IMR-90 (cell line): Measurements from ENCODE around the gene FAM228B. TPM values are rescaled to one million over a fixed set of nuclear protein-coding genes. Genes with fewer than 3 reads are reported as not detected.

Source experiments
- ATAC-seq: fragments of 200-7000 bp; cut with Tn5 transposase; 2 replicates; pipeline ENCODE4 v1.9.1; 2020; ENCODE audit warnings: low read depth, mild to moderate bottlenecking, moderate library complexity
- BruUV-seq: library from RNA; stranded (reverse); fragments of 400-500 nt; replicated peaks from 2 replicates; lab custom pipeline; 2021; lab: Mats Ljungman, UMichigan
- CTCF ChIA-PET: fragments of 300-600 bp; formaldehyde crosslinking; extraction: SDS; loops from one replicate; lab custom pipeline; 2021; ENCODE audit warnings: antibody characterized with exemption; lab: Yijun Ruan, JAX
- POLR2A ChIA-PET: fragments of 300-600 bp; sonication (Branson Sonifier 250); formaldehyde crosslinking; loops from one replicate; lab custom pipeline; 2022; ENCODE audit warnings: antibody characterized with exemption; ENCODE audit not compliant: unreplicated experiment; lab: Charles Lee
- DNase-seq: peaks from one replicate; pipeline ENCODE4 v3.0.0; 2013
- H2AFZ ChIP-seq: replicated peaks from 2 replicates; pipeline ENCODE3; 2013; ENCODE audit warnings: low read length, mild to moderate bottlenecking; ENCODE audit not compliant: poor library complexity
- H2AK5ac ChIP-seq: 2 replicates; pipeline ENCODE4 v1.6.1; 2013; ENCODE audit warnings: low read depth, low read length, inconsistent platforms
- H2AK9ac ChIP-seq: replicated peaks from 2 replicates; pipeline ENCODE3; 2013; ENCODE audit warnings: mild to moderate bottlenecking, low read depth, low read length, moderate library complexity; ENCODE audit not compliant: poor library complexity
- H2BK120ac ChIP-seq: 2 replicates; pipeline ENCODE4 v1.6.1; 2013; ENCODE audit warnings: low read depth, low read length, inconsistent platforms
- H2BK15ac ChIP-seq: 3 replicates; pipeline ENCODE4 v1.6.1; 2013; ENCODE audit warnings: low read depth, low read length, inconsistent platforms
- H2BK20ac ChIP-seq: 2 replicates; pipeline ENCODE4 v1.6.1; 2013; ENCODE audit warnings: low read depth, mild to moderate bottlenecking, inconsistent platforms, low read length, moderate library complexity
- H2BK5ac ChIP-seq: 2 replicates; pipeline ENCODE4 v1.6.1; 2013; ENCODE audit warnings: mild to moderate bottlenecking, low read depth, low read length, inconsistent platforms; ENCODE audit not compliant: poor library complexity, severe bottlenecking
- H3K14ac ChIP-seq: replicated peaks from 2 replicates; pipeline ENCODE4 v1.6.1; 2013; ENCODE audit warnings: low read depth, low read length, inconsistent platforms
- H3K18ac ChIP-seq: 2 replicates; pipeline ENCODE4 v1.6.1; 2013; ENCODE audit warnings: low read depth, low read length, control low read depth
- H3K23ac ChIP-seq: 2 replicates; pipeline ENCODE4 v1.6.1; 2013; ENCODE audit warnings: low read depth, low read length, inconsistent platforms
- H3K27ac ChIP-seq: 2 replicates; pipeline ENCODE4 v1.5.1; 2013; ENCODE audit warnings: mild to moderate bottlenecking, control low read depth, low read length; ENCODE audit not compliant: insufficient read depth
- H3K27me3 ChIP-seq: 2 replicates; pipeline ENCODE4 v1.6.1; 2013; ENCODE audit warnings: low read length; ENCODE audit not compliant: control insufficient read depth, insufficient read depth
- H3K36me3 ChIP-seq: 2 replicates; pipeline ENCODE4 v1.6.1; 2013; ENCODE audit warnings: low read length, mixed read lengths; ENCODE audit not compliant: control insufficient read depth, insufficient read depth
- H3K4ac ChIP-seq: 2 replicates; pipeline ENCODE4 v1.6.1; 2013; ENCODE audit warnings: low read depth, low read length, inconsistent platforms
- H3K4me1 ChIP-seq: 2 replicates; pipeline ENCODE4 v1.6.1; 2013; ENCODE audit warnings: low read length, mixed read lengths; ENCODE audit not compliant: control insufficient read depth, insufficient read depth
- H3K4me2 ChIP-seq: 2 replicates; pipeline ENCODE4 v1.6.1; 2013; ENCODE audit warnings: low read depth, mild to moderate bottlenecking, control low read depth, low read length, moderate library complexity
- H3K4me3 ChIP-seq: 2 replicates; pipeline ENCODE4 v1.5.1; 2013; ENCODE audit warnings: low read depth, mild to moderate bottlenecking, control low read depth, low read length, moderate library complexity; ENCODE audit not compliant: insufficient read depth
- H3K56ac ChIP-seq: 2 replicates; pipeline ENCODE4 v1.6.1; 2013; ENCODE audit warnings: low read length, inconsistent platforms; ENCODE audit not compliant: insufficient read depth; ENCODE audit errors: extremely low read depth
- H3K79me1 ChIP-seq, 2 experiments: 2 replicates each; pipeline ENCODE4 v1.6.1; 2013; ENCODE audit warnings: low read length in 2 of 2, inconsistent platforms in 1 of 2, low read depth in 1 of 2
- H3K9ac ChIP-seq: 2 replicates; pipeline ENCODE4 v1.6.1; 2013; ENCODE audit warnings: low read depth, low read length, control low read depth
- H3K9me1 ChIP-seq: 2 replicates; pipeline ENCODE4 v1.6.1; 2013; ENCODE audit warnings: low read length, inconsistent platforms; ENCODE audit not compliant: insufficient read depth
- H3K9me3 ChIP-seq: 2 replicates; pipeline ENCODE4 v1.6.1; 2013; ENCODE audit warnings: low read length; ENCODE audit not compliant: control insufficient read depth, insufficient read depth
- H4K20me1 ChIP-seq: 2 replicates; pipeline ENCODE4 v1.6.1; 2013; ENCODE audit warnings: low read length, inconsistent platforms; ENCODE audit not compliant: insufficient read depth
- H4K5ac ChIP-seq: 2 replicates; pipeline ENCODE4 v1.6.1; 2013; ENCODE audit warnings: mild to moderate bottlenecking, low read depth, low read length, control low read depth
- H4K8ac ChIP-seq, 2 experiments: 2 replicates each; pipeline ENCODE4 v1.6.1; 2013; ENCODE audit warnings: low read depth in 2 of 2, low read length in 2 of 2, control low read depth in 1 of 2, inconsistent platforms in 1 of 2
- H4K91ac ChIP-seq: 2 replicates; pipeline ENCODE4 v1.6.1; 2013; ENCODE audit warnings: low read depth, low read length, inconsistent platforms; ENCODE audit not compliant: insufficient read depth
- BHLHE40 ChIP-seq: fragments of 150-350 bp; IDR thresholded peaks from 2 replicates; pipeline ENCODE4 v1.6.1; 2016; ENCODE audit warnings: mild to moderate bottlenecking, low read depth, low read length
- CEBPB ChIP-seq: IDR thresholded peaks from 2 replicates; pipeline ENCODE4 v1.6.1; 2012; ENCODE audit warnings: low read depth, low read length, improper control_type of control experiment
- CHD1 ChIP-seq: IDR thresholded peaks from 2 replicates; pipeline ENCODE4 v1.6.1; 2012; ENCODE audit warnings: low read depth, low read length, improper control_type of control experiment
- CTCF ChIP-seq: conservative IDR thresholded peaks from 2 replicates; pipeline ENCODE4 v1.5.1; 2012; ENCODE audit warnings: mild to moderate bottlenecking, low read depth, low read length, improper control_type of control experiment
- FOS ChIP-seq: fragments of 150-350 bp; IDR thresholded peaks from 2 replicates; pipeline ENCODE4 v1.6.1; 2016; ENCODE audit warnings: low read depth, low read length
- MAFK ChIP-seq: IDR thresholded peaks from 2 replicates; pipeline ENCODE4 v1.6.1; 2012; ENCODE audit warnings: low read depth, low read length, improper control_type of control experiment
- MAZ ChIP-seq: IDR thresholded peaks from 2 replicates; pipeline ENCODE4 v1.6.1; 2012; ENCODE audit warnings: low read depth, mild to moderate bottlenecking, low read length, improper control_type of control experiment, moderate library complexity, borderline replicate concordance
- MXI1 ChIP-seq: IDR thresholded peaks from 2 replicates; pipeline ENCODE4 v1.6.1; 2012; ENCODE audit warnings: low read depth, mild to moderate bottlenecking, low read length, moderate library complexity, borderline replicate concordance
- NFE2L2 ChIP-seq: fragments of 150-350 bp; IDR thresholded peaks from 2 replicates; pipeline ENCODE4 v1.6.1; 2016; ENCODE audit warnings: low read depth, mild to moderate bottlenecking, low read length
- POLR2A ChIP-seq: IDR thresholded peaks from 2 replicates; pipeline ENCODE4 v1.6.1; 2012; ENCODE audit warnings: mild to moderate bottlenecking, low read depth, low read length
- RAD21 ChIP-seq: IDR thresholded peaks from 2 replicates; pipeline ENCODE4 v1.6.1; 2012; ENCODE audit warnings: low read length, improper control_type of control experiment
- RCOR1 ChIP-seq: IDR thresholded peaks from 2 replicates; pipeline ENCODE4 v1.6.1; 2012; ENCODE audit warnings: mild to moderate bottlenecking, low read length, improper control_type of control experiment; ENCODE audit not compliant: insufficient replicate concordance
- RFX5 ChIP-seq: IDR thresholded peaks from 2 replicates; pipeline ENCODE4 v1.8.0; 2012; ENCODE audit warnings: low read depth, mild to moderate bottlenecking, low read length, moderate library complexity
- SMC3 ChIP-seq: fragments of 150-350 bp; IDR thresholded peaks from 2 replicates; pipeline ENCODE4 v1.6.1; 2016; ENCODE audit warnings: low read depth, mild to moderate bottlenecking, antibody characterized with exemption, low read length, moderate library complexity
- WGBS, 2 experiments: methylation state at CpG; one replicate each; pipeline versions ENCODE4 v1.1.5 to v1.1.7; 2013; ENCODE audit warnings: missing lambda C conversion rate in 2 of 2; ENCODE audit not compliant: insufficient read length in 1 of 2; ENCODE audit errors: extremely low coverage in 2 of 2; 5-methylcytosine and 5-hydroxymethylcytosine counted together
- dilution Hi-C: fragments of 300-500 bp; cut with HindIII; formaldehyde crosslinking; loops from one replicate; pipeline ENCODE4 v1.14.3; 2018; ENCODE audit warnings: low sequenced_read_pairs; ENCODE audit not compliant: unreplicated experiment
- in situ Hi-C: fragments of 300-500 bp; cut with MboI; formaldehyde crosslinking; loops from 3 replicates; pipeline ENCODE4 v1.14.3; 2019; ENCODE audit warnings: low sequenced_read_pairs, inconsistent platforms, mixed read lengths
- intact Hi-C: fragments of 100-400 bp; cut with micrococcal nuclease; formaldehyde crosslinking; loops from 2 replicates; pipeline ENCODE4 v1.10.0; 2022
- polyA plus RNA-seq, 3 experiments: library from polyadenylated mRNA; depleted of rRNA; stranded (reverse); fragments of >200 nt; gene quantifications; 2 replicates each; pipeline ENCODE4 v1.2.3, GENCODE V29; 2012; ENCODE audit warnings: low replicate concordance in 1 of 3
- total RNA-seq: library from RNA; depleted of rRNA; stranded (reverse); fragments of >200 nt; gene quantifications from 2 replicates; pipeline ENCODE4 v1.2.3, GENCODE V29; 2012
- TF ChIP-seq, protein P1 (sequence below): fragments of 150-350 bp; IDR thresholded peaks from 2 replicates; pipeline ENCODE4 v1.6.1; 2017; ENCODE audit warnings: mild to moderate bottlenecking, antibody characterized with exemption, low read length, low read depth

FAM228B gene
- total and polyA plus RNA-seq, 2 of the 4 experiments (the other 2 are of a cell fraction), result 2.0 to 2.9 TPM

DNA sequence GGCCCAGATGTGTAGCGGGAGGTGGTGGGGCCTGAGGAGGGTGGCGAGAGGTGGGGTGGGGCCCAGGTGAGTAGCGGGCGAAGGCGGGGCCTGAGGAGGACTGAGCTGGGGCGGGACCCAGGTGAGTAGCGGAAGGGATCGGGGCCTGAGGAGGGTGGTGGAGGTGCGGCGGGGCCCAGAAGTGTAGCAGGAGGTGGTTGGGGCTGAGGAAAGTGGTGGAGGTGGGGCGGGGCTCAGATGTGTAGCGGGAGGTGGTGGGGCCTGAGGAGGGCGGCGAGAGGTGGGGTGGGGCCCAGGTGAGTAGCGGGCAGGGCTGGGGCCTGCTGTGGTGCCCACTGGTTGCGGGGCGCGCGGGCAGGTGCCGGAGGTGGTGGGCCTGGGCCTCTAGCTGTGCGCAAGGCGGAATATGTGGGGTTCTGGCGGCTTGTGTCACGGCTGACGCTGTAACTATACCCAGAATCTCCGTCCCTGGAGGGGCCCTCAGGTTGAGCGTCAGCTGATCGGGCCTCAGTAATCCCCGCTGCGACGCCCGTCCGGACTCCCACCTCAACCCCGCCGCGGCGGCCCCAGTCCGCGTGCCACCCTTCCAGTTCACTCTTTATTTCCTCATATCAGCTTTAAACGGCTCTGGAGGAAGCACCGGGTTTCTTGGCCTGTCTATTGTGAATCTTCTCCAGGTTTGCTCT lies 46.3 kb upstream of the FAM228B start:
- POLR2A ChIA-PET, result no interaction called here
- peak overlapping the region; percentile 46; the same call in 1 of the 2 replicates for H4K91ac ChIP-seq
- no peak overlapping the region for H2BK15ac ChIP-seq
- no peaks in the 10 kb centered on the region for H3K9me3 ChIP-seq
- 0 out of 2 replicates have a peak overlapping the region, but pooled peaks have one; percentile 47 for H3K14ac ChIP-seq
- peak overlapping the region; percentile 8 for H2BK5ac ChIP-seq
- ATAC-seq (no peak), DNase-seq (no peak)
- BruUV-seq, result no TSS peak
- H2AK9ac ChIP-seq, result peak overlapping the region; percentile 96
- CTCF ChIA-PET, result no interaction called here
- peaks cover 10% of the 10 kb centered on the region for H3K36me3 ChIP-seq
- H4K8ac ChIP-seq, result peak overlapping the region; percentile 63 to 77
- H2BK120ac ChIP-seq, result no peak overlapping the region
- H3K27me3 ChIP-seq, result no peaks in the 10 kb centered on the region
- in situ Hi-C loops, result loop anchor here (10.0 kb wide), 1 partner anchor 252 kb away; no protein-coding TSS in a partner anchor
- H3K4me2 ChIP-seq, result peak overlapping the region; percentile 69
- intact Hi-C loops, result loop anchor here (1.0 kb wide), 1 partner anchor 150 kb away; the partner anchor contains the start of gene ATAD2B
- H3K23ac ChIP-seq, result no peak overlapping the region
- H3K9ac ChIP-seq, result peak overlapping the region; percentile 44
- H3K4me3 ChIP-seq, result peak overlapping the region; percentile 73
- H4K20me1 ChIP-seq, result no peaks in the 10 kb centered on the region; the same call in 1 of the 2 replicates
- H3K4me1 ChIP-seq, result peaks cover 3% of the 10 kb centered on the region; the same call in 1 of the 2 replicates
- dilution Hi-C loops, result no loop called here
- peak overlapping the region; percentile 91 for H2AFZ ChIP-seq
- no peaks in the 10 kb centered on the region for H3K9me1 ChIP-seq
- peak overlapping the region; percentile 13 for H2AK5ac ChIP-seq
- no peak overlapping the region for H3K18ac ChIP-seq
- H3K79me1 ChIP-seq, result peaks cover 17 to 36% of the 10 kb centered on the region in 2 experiments; a peak in 3 of 4 replicates
- H4K5ac ChIP-seq, result peak overlapping the region; percentile 85
- WGBS, 2 experiments, result 3% methylated on average over 10 of the region's 41 CpGs; no CpG with 5 or more reads in 1 of the 2 experiments
- no peak overlapping the region for H2BK20ac ChIP-seq
- H3K56ac ChIP-seq, result no peak overlapping the region
- peak overlapping the region; percentile 40 for H3K27ac ChIP-seq
- peak overlapping the region; percentile 36 for H3K4ac ChIP-seq
- no peak for TF ChIP-seq MAFK
- TF ChIP-seq SMC3, result no peak
- TF ChIP-seq POLR2A, result no peak
- TF ChIP-seq RAD21, result no peak
- no peak for TF ChIP-seq MXI1
- no peak for TF ChIP-seq RFX5
- no peak for TF ChIP-seq CHD1
- TF ChIP-seq, protein P1, sequence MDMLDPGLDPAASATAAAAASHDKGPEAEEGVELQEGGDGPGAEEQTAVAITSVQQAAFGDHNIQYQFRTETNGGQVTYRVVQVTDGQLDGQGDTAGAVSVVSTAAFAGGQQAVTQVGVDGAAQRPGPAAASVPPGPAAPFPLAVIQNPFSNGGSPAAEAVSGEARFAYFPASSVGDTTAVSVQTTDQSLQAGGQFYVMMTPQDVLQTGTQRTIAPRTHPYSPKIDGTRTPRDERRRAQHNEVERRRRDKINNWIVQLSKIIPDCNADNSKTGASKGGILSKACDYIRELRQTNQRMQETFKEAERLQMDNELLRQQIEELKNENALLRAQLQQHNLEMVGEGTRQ, result no peak
- TF ChIP-seq CTCF, result no peak
- no peak for TF ChIP-seq CEBPB
- no peak for TF ChIP-seq BHLHE40
- no peak for TF ChIP-seq NFE2L2
- TF ChIP-seq MAZ, result no peak
- no peak for TF ChIP-seq RCOR1
- no peak for TF ChIP-seq FOS
